Activated naive CD4-positive, alpha-beta T cell treated with anti-CD3 and anti-CD28 coated beads, Interleukin-2, amount 50 U/mL, for 24 hours (primary cell): ENCODE measurements around the gene BTBD18.

Experiments
- H3K27ac Mint-ChIP-seq: one replicate; pipeline ENCODE4 v1.8.0; 2021; ENCODE audit warnings: mild to moderate bottlenecking, mixed read lengths
- H3K27me3 Mint-ChIP-seq: one replicate; pipeline ENCODE4 v1.8.0; 2021; ENCODE audit warnings: mixed read lengths
- H3K36me3 Mint-ChIP-seq: one replicate; pipeline ENCODE4 v1.8.0; 2021; ENCODE audit warnings: mixed read lengths
- H3K4me1 Mint-ChIP-seq: one replicate; pipeline ENCODE4 v1.8.0; 2021; ENCODE audit warnings: mixed read lengths
- H3K4me3 Mint-ChIP-seq: one replicate; pipeline ENCODE4 v1.8.0; 2021; ENCODE audit warnings: mild to moderate bottlenecking, mixed read lengths
- H3K9me3 Mint-ChIP-seq: one replicate; pipeline ENCODE4 v1.8.0; 2021; ENCODE audit warnings: mixed read lengths

Gene BTBD18

DNA sequence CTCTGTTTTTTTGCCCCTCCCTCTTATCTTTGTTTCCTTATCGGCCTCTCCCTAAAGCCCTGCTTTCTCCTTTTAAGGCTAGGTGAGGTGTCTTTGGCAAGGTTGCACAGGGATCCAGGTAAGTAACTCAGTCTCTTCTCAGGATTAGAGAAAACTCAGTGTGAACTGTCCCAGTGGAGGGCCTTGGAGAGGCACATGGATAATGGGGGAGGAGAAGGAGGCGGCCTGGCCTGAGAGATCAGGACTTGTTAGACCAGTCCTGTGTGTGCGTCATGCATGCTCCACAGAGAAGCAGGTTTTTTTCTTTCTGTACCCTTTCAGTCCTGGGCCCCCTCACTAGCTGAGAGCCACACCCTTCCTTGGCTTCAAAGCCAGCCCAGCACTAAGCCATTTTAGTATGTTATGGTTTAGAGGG lies 29.9 kb upstream of the BTBD18 start:
- Mint-ChIP-seq H3K36me3 (peaks cover 7% of the 10 kb centered on the region), H3K4me3 (no peak overlapping the region), H3K9me3 (no peaks in the 10 kb centered on the region), H3K27ac (peak overlapping the region; percentile 63), H3K4me1 (peaks cover 17% of the 10 kb centered on the region), H3K27me3 (no peaks in the 10 kb centered on the region)

DNA sequence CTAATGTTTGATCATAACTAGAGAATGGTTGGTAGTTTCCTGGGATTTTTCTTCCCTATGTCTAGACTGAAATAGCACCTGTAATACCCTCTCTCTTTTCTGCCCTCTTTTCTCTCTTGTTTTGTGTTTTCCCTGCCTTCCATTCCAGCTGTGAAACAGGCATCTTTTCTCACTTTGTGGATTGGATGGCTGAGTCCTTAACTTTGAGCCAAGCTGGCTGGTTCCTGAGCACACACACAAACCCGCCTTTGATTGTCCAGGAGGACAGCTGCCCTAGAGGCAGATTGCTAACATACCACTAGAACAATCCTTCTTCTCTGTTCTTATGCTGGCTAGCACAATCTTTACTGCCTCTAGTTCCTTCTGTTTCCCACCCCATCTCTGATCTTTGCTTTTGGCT lies 27.7 kb upstream of the BTBD18 start:
- no peak overlapping the region for H3K27ac Mint-ChIP-seq
- H3K4me3 Mint-ChIP-seq = no peak overlapping the region
- peaks cover 9% of the 10 kb centered on the region for H3K36me3 Mint-ChIP-seq
- H3K4me1 Mint-ChIP-seq = peaks cover 22% of the 10 kb centered on the region
- no peaks in the 10 kb centered on the region for H3K9me3 Mint-ChIP-seq
- no peaks in the 10 kb centered on the region for H3K27me3 Mint-ChIP-seq

DNA sequence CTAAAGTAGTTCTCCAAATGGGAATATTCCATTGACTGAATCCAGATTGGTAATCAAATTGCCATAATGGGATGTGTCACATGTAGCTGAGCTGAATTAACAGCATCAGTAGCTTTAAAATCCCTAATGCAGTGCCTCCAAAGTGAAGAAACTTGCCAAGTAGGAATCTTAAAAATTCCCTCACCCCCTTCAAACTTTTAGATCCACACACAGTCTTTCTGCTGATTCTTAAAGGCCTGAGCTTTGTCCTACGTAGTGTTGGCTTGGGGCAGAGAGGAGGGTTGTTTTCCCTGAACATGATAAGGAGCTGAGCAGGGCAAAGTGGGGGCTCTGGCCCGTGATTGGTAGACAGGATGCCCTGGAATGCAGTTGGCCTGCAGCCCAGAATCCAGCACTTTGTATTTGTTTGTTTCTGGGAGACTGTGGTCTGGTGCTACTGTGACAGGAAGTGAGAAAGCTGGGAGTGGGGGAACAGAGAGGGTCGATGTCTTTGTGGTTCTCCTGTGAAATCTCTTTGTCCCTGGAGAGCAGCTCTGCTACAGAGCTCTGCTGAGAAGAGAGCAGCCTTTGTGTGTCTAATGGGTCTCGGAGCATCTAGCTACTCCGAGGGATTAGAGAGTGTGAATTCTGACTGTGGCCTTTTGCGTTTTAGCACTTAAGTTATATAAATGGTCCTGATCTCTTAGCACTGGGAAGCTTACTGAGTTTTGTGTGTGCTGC lies 26.9 kb upstream of the BTBD18 start:
- Mint-ChIP-seq H3K9me3 (no peaks in the 10 kb centered on the region), H3K4me1 (peaks cover 22% of the 10 kb centered on the region), H3K27ac (no peak overlapping the region), H3K27me3 (no peaks in the 10 kb centered on the region), H3K36me3 (peaks cover 9% of the 10 kb centered on the region), H3K4me3 (no peak overlapping the region)

DNA sequence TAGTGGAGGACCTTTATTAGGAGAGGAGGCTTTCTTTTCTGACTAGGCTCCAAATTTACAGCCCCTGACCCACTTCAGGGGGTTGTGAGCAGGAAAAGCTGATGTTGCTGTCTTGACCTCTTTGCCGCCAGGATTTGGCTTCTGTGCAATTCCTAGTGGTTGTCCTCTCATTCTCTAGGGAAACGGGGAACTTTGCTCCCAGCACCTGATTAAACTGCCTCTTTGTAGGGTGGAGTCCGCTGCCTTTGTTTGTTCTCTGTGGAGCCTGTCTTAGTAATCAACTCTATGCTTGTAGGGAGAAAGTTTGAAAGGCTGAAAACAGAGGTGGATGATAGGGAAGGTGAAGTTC lies 26.3 kb upstream of the BTBD18 start:
- Mint-ChIP-seq H3K36me3 (peaks cover 9% of the 10 kb centered on the region), H3K27me3 (no peaks in the 10 kb centered on the region), H3K4me1 (peaks cover 22% of the 10 kb centered on the region), H3K27ac (no peak overlapping the region), H3K4me3 (no peak overlapping the region), H3K9me3 (no peaks in the 10 kb centered on the region)

DNA sequence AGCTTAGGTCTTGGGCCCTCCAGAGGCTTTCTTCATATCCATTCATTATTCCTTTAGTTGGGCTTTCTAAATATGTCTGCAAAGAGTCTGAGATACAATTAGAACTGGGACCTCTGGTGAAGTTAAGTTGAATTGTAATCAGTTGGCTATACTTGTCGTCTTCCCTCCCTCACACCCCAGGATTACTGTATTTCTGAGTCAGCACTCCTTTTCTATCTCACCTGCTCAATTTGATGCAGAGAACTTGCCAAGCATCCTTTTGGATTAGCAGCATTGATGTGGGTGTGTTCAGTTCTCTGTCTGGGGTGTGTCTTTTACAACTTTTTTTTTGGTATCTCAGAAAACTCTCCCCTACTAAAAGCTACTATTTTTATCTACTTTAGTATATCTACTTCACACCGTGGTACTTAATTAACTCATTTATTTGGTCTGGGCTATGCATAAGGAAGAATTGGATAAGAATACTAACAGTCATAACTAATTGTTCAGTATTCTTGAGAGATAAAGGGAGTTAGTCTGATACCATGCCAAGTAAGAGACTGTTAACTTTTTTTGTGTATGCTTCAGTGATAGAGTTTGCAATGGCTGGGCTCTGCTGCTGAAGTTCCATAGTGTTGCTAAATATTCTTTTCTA lies 25.1 kb upstream of the BTBD18 start:
- Mint-ChIP-seq H3K4me3 (no peak overlapping the region), H3K36me3 (peaks cover 7% of the 10 kb centered on the region), H3K9me3 (no peaks in the 10 kb centered on the region), H3K27me3 (no peaks in the 10 kb centered on the region), H3K27ac (no peak overlapping the region), H3K4me1 (peaks cover 19% of the 10 kb centered on the region)

DNA sequence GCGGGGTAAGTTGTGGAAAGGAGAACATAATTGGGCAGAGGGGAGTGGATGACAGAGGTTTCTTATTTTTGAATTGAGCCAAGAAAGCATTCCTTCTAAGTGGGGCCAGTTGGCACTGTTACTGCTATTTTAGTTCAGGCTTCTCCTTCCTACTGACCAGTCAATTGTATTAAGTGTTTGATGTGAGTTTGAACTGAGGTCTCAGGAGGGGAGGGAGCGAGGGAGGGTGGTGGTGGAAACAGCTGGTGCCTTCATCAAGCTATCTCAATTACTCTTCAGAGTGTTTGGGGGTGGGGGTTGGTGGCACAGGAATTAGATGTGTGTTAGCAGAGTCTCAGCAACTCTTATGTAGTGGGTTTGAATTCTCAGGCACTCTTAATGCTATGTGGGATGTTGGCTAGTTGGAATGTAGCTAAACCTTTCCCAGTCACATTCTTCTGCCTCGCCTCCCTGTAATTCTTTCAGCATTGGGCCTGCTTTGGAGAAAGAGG lies 24.5 kb upstream of the BTBD18 start:
- Mint-ChIP-seq H3K27ac (no peak overlapping the region), H3K36me3 (peaks cover 2% of the 10 kb centered on the region), H3K9me3 (no peaks in the 10 kb centered on the region), H3K4me3 (no peak overlapping the region), H3K4me1 (peaks cover 14% of the 10 kb centered on the region), H3K27me3 (no peaks in the 10 kb centered on the region)

DNA sequence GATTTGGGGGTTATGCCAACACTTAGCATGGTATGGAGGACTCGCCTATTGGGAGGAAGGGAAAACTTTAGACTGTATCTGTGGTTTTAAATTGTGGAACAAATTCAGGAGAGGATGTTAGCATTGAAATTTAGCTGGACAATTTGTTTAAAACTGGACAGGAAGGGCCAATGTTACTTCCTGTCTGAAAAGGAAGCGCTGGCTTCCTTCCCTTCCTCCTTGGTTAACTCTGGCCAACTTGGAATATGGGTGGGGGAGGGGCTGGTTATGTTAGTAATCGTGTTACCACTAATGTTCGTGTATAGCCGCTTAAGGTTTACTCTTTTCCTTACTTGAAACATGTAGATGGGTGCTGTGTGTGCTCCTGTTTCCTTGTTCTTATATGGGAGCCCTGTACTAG lies 23.9 kb upstream of the BTBD18 start:
- H3K27me3 Mint-ChIP-seq = no peaks in the 10 kb centered on the region
- no peak overlapping the region for H3K27ac Mint-ChIP-seq
- H3K4me3 Mint-ChIP-seq = no peak overlapping the region
- H3K36me3 Mint-ChIP-seq = peaks cover 2% of the 10 kb centered on the region
- no peaks in the 10 kb centered on the region for H3K9me3 Mint-ChIP-seq
- H3K4me1 Mint-ChIP-seq = peaks cover 14% of the 10 kb centered on the region

DNA sequence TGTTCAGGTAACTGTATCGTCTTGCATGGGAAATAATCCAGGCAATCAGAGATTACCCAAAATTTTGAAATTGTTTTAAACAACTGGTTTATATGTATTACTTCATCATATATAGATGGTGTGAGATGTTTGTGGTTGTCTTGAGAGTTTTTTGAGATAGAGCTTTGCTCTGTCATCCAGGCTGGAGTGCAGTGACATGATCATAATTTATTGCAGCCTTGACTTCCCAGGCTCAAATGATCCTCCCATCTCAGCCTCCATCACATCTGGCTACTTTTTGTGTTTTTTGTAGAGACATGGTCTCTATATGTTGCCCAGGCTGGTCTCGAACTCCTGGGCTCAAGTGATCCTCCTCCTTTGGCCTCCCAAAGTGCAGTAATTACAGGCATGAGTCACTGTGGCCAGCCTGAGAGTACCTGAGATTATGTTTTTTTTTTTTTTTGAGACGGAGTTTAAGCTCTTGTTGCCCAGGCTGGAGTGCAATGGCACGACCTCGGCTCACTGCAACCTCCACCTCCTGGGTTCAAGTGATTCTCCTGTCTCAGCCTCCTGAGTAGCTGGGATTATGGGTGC lies 21.5 kb upstream of the BTBD18 start:
- Mint-ChIP-seq H3K27ac (no peak overlapping the region), H3K4me3 (no peak overlapping the region), H3K27me3 (no peaks in the 10 kb centered on the region)

DNA sequence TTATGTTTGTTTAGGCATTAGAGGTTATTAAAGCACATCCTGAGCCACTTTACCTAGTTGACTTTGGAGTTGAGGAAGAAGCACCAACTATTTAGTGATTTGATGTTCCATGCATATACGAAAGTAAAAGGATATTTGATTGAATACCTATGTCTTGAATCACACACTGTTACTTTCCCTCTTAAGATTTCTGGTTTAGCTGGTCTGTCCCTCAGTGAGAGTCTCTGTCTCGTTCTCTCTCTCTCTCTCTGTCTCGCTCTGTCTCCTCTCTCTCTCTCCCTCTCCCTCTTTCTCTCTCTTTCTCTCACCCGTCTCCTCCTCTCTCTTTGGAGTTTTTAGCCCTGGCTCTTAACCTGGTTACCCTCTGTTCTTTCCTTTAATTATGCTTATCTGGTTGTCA lies 20.9 kb upstream of the BTBD18 start:
- no peak overlapping the region for H3K4me3 Mint-ChIP-seq
- H3K27ac Mint-ChIP-seq = no peak overlapping the region
- H3K27me3 Mint-ChIP-seq = no peaks in the 10 kb centered on the region
- peaks cover 5% of the 10 kb centered on the region for H3K4me1 Mint-ChIP-seq
- no peaks in the 10 kb centered on the region for H3K9me3 Mint-ChIP-seq
- peaks cover 7% of the 10 kb centered on the region for H3K36me3 Mint-ChIP-seq

More for the DNA sequence above, 21.5 kb upstream of the BTBD18 start:
- Mint-ChIP-seq H3K36me3 (peaks cover 5% of the 10 kb centered on the region), H3K9me3 (no peaks in the 10 kb centered on the region), H3K4me1 (peaks cover 5% of the 10 kb centered on the region)

DNA sequence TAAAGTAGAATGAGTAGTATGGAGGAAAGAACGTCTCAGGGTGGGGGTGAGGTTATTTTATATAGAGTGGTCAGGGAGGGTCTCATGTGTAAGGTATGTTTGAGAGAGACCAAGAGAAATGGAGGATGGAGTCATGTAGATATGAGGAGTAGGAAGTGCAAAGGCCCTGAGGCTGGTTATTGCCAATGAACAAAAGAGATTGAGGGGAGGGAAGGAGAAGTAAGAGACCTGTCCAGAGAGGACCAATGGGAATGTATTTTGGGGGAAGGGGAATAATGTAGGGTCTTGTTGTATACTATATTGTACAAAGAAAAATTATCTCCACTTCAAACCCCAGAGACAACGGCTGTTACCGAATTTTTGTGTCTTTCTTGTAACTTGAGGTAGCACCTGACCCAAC lies 19.7 kb upstream of the BTBD18 start:
- Mint-ChIP-seq H3K36me3 (peaks cover 8% of the 10 kb centered on the region), H3K4me3 (no peak overlapping the region), H3K27ac (no peak overlapping the region), H3K27me3 (no peaks in the 10 kb centered on the region), H3K4me1 (peaks cover 5% of the 10 kb centered on the region), H3K9me3 (no peaks in the 10 kb centered on the region)

DNA sequence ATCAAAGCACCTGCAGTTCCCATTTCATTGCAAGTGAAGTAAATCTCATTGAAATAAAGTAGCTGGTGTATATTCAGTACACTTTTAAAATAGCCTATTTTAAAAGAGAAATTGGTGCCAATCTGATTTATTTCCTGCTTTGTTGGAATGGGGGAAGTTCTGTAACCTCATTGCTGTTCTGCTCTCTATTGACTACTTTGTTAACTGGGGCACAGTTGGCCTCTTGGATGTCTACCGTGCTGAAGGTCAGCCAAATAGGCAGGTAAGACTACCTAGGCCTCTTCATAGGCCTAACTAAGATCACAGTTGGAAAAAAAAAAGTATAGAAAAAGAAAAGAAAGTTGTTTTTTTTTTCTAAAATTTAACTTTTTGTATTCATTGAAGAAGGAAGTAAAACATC lies 19.2 kb upstream of the BTBD18 start:
- Mint-ChIP-seq H3K9me3 (no peaks in the 10 kb centered on the region), H3K36me3 (peaks cover 9% of the 10 kb centered on the region), H3K27me3 (no peaks in the 10 kb centered on the region), H3K4me3 (no peak overlapping the region), H3K27ac (no peak overlapping the region), H3K4me1 (peaks cover 5% of the 10 kb centered on the region)

DNA sequence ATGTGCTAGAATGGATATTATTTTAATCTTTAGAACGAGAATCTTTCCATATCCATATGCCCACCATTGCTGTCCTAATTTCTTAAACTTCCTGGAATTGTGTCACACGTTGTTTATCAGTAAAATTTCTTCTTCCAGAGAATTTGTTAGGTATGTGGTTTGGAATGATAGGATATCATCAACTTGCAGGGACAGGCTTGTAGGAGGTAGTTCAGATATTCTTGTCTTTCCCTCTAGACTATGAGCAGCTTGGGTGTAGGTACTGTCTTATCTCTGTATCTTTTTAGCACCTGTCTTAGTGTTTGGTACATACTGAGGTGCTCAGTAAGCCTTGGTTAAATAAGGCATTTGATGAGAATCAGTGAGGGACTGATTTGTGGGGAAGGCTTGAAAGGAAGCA lies 13.4 kb upstream of the BTBD18 start:
- H3K27me3 Mint-ChIP-seq = no peaks in the 10 kb centered on the region
- no peaks in the 10 kb centered on the region for H3K9me3 Mint-ChIP-seq
- H3K27ac Mint-ChIP-seq = no peak overlapping the region
- H3K4me3 Mint-ChIP-seq = no peak overlapping the region
- peaks cover 8% of the 10 kb centered on the region for H3K36me3 Mint-ChIP-seq
- peaks cover 26% of the 10 kb centered on the region for H3K4me1 Mint-ChIP-seq

DNA sequence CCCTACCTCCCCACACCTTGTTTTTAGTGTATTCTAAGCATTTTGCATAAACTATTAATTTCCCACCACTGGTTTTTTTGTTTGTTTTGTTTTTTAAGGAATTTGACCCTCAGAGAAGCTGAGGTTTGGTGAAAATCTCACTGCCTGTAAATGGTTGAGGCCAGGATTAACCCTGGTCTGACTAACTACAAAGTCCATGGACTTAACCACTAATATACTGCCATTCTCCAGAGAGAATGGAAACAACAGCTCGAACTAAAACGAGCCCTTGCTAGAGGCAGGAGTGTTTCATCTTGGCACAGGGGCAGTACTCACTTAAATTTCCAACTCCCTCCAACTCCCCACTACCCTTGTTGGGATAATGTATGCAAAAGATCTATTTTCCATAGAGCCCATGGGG lies 12.9 kb upstream of the BTBD18 start:
- Mint-ChIP-seq H3K9me3 (no peaks in the 10 kb centered on the region), H3K27ac (no peak overlapping the region), H3K4me3 (no peak overlapping the region), H3K36me3 (peaks cover 6% of the 10 kb centered on the region), H3K4me1 (peaks cover 26% of the 10 kb centered on the region), H3K27me3 (no peaks in the 10 kb centered on the region)

DNA sequence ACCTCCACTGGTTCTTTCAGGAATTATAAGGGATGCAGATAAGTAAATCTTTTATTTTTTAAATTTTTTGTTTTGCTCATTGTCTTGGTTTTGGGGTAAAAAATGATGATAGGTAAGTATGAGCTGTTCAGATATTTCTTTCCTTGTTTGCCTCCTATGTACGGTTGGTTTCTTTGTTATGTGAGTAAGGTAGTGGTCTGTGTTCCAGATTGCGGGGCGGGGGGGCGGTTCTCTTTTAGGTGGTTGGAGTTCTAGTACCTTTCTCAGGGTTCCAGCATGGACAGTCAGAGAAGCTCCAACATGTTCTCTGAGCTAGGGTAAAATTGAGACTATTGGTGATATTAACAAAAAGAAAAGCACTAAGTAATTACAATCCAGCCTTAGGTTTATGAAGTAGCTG lies 12.4 kb upstream of the BTBD18 start:
- no peak overlapping the region for H3K27ac Mint-ChIP-seq
- no peak overlapping the region for H3K4me3 Mint-ChIP-seq
- H3K9me3 Mint-ChIP-seq = no peaks in the 10 kb centered on the region
- peaks cover 6% of the 10 kb centered on the region for H3K36me3 Mint-ChIP-seq
- no peaks in the 10 kb centered on the region for H3K27me3 Mint-ChIP-seq
- H3K4me1 Mint-ChIP-seq = peaks cover 26% of the 10 kb centered on the region

DNA sequence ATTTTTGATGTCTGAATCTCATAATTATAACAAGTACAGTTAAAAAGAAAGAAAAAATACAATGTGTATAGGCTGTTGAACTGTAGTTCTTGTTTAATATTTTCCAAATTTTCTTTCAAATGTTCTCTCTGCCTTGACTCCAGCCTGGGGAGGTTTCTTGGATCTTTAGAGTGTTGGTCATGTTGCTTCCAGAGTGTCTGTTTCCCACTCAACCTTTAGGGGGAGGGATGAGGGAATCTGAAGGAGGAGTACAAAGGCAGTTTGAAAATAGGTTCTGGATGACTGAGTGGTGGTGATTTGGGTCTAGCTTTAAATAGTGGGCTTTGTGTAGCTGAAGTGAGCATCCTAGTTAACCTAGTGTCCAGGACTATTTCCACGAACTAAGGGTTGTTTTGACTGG lies 11.9 kb upstream of the BTBD18 start:
- peaks cover 26% of the 10 kb centered on the region for H3K4me1 Mint-ChIP-seq
- H3K27ac Mint-ChIP-seq = no peak overlapping the region
- H3K27me3 Mint-ChIP-seq = no peaks in the 10 kb centered on the region
- H3K9me3 Mint-ChIP-seq = no peaks in the 10 kb centered on the region
- peaks cover 6% of the 10 kb centered on the region for H3K36me3 Mint-ChIP-seq
- H3K4me3 Mint-ChIP-seq = no peak overlapping the region

DNA sequence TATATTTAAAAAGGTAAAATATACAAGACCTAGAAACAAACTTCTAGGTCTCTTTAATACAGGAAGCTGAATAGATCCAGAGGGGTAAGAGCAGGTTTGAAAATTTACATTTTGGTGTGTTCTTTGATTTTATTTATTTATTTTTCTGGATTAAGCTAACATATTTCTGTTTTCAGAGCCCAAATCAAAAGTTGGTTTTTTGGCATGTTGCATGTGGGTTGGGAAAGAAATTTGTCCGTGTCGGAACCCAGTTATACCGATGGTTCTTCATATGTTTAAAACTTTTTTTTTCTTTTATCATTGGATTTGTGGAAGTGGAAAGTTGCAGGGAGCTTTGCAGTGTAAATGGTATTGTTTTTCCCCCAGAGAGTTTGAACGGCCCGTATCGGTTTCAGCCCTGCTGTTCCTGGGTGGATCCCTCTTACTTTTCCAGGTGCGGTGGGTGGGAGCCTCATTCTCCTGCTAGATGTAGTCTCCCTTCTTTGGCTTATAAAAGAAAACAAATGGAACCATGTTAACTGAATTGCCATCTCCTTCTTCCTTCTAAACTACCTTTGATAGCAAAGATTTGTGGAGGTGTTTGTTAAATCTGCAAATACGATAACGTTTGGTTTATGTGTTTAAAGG lies 10.7 kb upstream of the BTBD18 start:
- no peaks in the 10 kb centered on the region for H3K9me3 Mint-ChIP-seq
- H3K4me1 Mint-ChIP-seq = peaks cover 26% of the 10 kb centered on the region
- peaks cover 4% of the 10 kb centered on the region for H3K36me3 Mint-ChIP-seq
- H3K27me3 Mint-ChIP-seq = no peaks in the 10 kb centered on the region
- H3K27ac Mint-ChIP-seq = no peak overlapping the region
- no peak overlapping the region for H3K4me3 Mint-ChIP-seq
